ENCODE data around the gene CREB3L2. TPM values are rescaled to one million over a fixed set of nuclear protein-coding genes. Genes with fewer than 3 reads are reported as not detected.

CREB3L2 gene
- total RNA-seq, 2 experiments from 2014 or later, result 22.7 to 79.0 TPM

GRCh38 chr7:137847568-137848050, 154.3 kb downstream of the CREB3L2 start:
- Histone ChIP-seq H2AFZ (ENCODE audit: low read length) (no peak overlapping the region), H3K4me3 (ENCODE audit: low read depth, low read length, poor library complexity, severe bottlenecking) (no peak overlapping the region), H4K20me1 (ENCODE audit: insufficient read depth, low read length) (no peaks in the 10 kb centered on the region), H3K4me2 (ENCODE audit: low read length) (no peak overlapping the region), H3K4me1 (ENCODE audit: insufficient read depth, low read length, poor library complexity, severe bottlenecking) (no peaks in the 10 kb centered on the region), H3K36me3 (ENCODE audit: insufficient read depth, low read length) (no peaks in the 10 kb centered on the region), H3K9me3 (ENCODE audit: low read length) (no peaks in the 10 kb centered on the region), H3K27ac (ENCODE audit: low read depth, low read length, poor library complexity, severe bottlenecking) (no peak overlapping the region), H3K79me2 (ENCODE audit: insufficient read depth, low read depth, low read length) (no peaks in the 10 kb centered on the region), H3K9me2 (ENCODE audit: insufficient read depth, low read length) (no peaks in the 10 kb centered on the region)
- TF ChIP-seq CTCF (conservative IDR thresholded peaks at IDR 0.05; ENCODE audit: low read length) (no peak), EZH2phosphoT487 (IDR thresholded peaks at IDR 0.05; ENCODE audit: borderline replicate concordance, low read depth, low read length) (no peak)
- BruUV-seq (replicated peaks), result no TSS peak
- DNase-seq (ENCODE audit: low spot score), result no peak
- CTCF ChIA-PET (ENCODE audit: unreplicated experiment), result no interaction called here
- intact Hi-C loops (cut with micrococcal nuclease; ENCODE audit: unreplicated experiment), result no loop called here
- POLR2A ChIA-PET, result no interaction called here

GRCh38 chr7:137846827-137847567, 154.9 kb downstream of the CREB3L2 start, which contains the start of gene DGKI:
DGKI (minus strand) TSS chr7:137846974.
- H3K9me3 ChIP-seq (ENCODE audit: low read length), result no peaks in the 10 kb centered on the region
- no peak within 1 kb of the TSS for H2AFZ ChIP-seq (ENCODE audit: low read length)
- no peak for DNase-seq (ENCODE audit: low spot score)
- intact Hi-C loops (cut with micrococcal nuclease; ENCODE audit: unreplicated experiment), result no loop called here
- no peaks in the 10 kb centered on the region for H3K4me1 ChIP-seq (ENCODE audit: insufficient read depth, low read length, poor library complexity, severe bottlenecking)
- no peak within 1 kb of the TSS for H3K27ac ChIP-seq (ENCODE audit: low read depth, low read length, poor library complexity, severe bottlenecking)
- H4K20me1 ChIP-seq (ENCODE audit: insufficient read depth, low read length), result no peaks in the 10 kb centered on the region
- H3K9me2 ChIP-seq (ENCODE audit: insufficient read depth, low read length), result no peaks in the 10 kb centered on the region
- no peaks in the 10 kb centered on the region for H3K79me2 ChIP-seq (ENCODE audit: insufficient read depth, low read depth, low read length)
- POLR2A ChIA-PET, result no interaction called here
- H3K36me3 ChIP-seq (ENCODE audit: insufficient read depth, low read length), result no peaks in the 10 kb centered on the region
- TF ChIP-seq CTCF (conservative IDR thresholded peaks at IDR 0.05; ENCODE audit: low read length) (no peak), EZH2phosphoT487 (IDR thresholded peaks at IDR 0.05; ENCODE audit: borderline replicate concordance, low read depth, low read length) (no peak)
- H3K4me3 ChIP-seq (ENCODE audit: low read depth, low read length, poor library complexity, severe bottlenecking), result no peak within 1 kb of the TSS
- H3K4me2 ChIP-seq (ENCODE audit: low read length), result no peak within 1 kb of the TSS
- no TSS peak for BruUV-seq (replicated peaks)
- CTCF ChIA-PET (ENCODE audit: unreplicated experiment), result no interaction called here

GRCh38 chr7:137846549-137846826, 155.4 kb downstream of the CREB3L2 start:
- Histone ChIP-seq H3K36me3 (ENCODE audit: insufficient read depth, low read length) (no peaks in the 10 kb centered on the region), H4K20me1 (ENCODE audit: insufficient read depth, low read length) (no peaks in the 10 kb centered on the region), H3K4me1 (ENCODE audit: insufficient read depth, low read length, poor library complexity, severe bottlenecking) (no peaks in the 10 kb centered on the region), H3K9me2 (ENCODE audit: insufficient read depth, low read length) (no peaks in the 10 kb centered on the region), H2AFZ (ENCODE audit: low read length) (no peak overlapping the region), H3K27ac (ENCODE audit: low read depth, low read length, poor library complexity, severe bottlenecking) (no peak overlapping the region), H3K9me3 (ENCODE audit: low read length) (no peaks in the 10 kb centered on the region), H3K4me2 (ENCODE audit: low read length) (no peak overlapping the region), H3K79me2 (ENCODE audit: insufficient read depth, low read depth, low read length) (no peaks in the 10 kb centered on the region), H3K4me3 (ENCODE audit: low read depth, low read length, poor library complexity, severe bottlenecking) (no peak overlapping the region)
- TF ChIP-seq CTCF (conservative IDR thresholded peaks at IDR 0.05; ENCODE audit: low read length), result no peak
- no peak for TF ChIP-seq EZH2phosphoT487 (IDR thresholded peaks at IDR 0.05; ENCODE audit: borderline replicate concordance, low read depth, low read length)
- DNase-seq (ENCODE audit: low spot score), result no peak
- intact Hi-C loops (cut with micrococcal nuclease; ENCODE audit: unreplicated experiment), result no loop called here
- ChIA-PET POLR2A (no interaction called here), CTCF (ENCODE audit: unreplicated experiment) (no interaction called here)
- BruUV-seq (replicated peaks), result no TSS peak

Measured in OCI-LY7 (cell line).